Measurements from ENCODE around the gene UFD1.

UFD1 gene

DNA sequence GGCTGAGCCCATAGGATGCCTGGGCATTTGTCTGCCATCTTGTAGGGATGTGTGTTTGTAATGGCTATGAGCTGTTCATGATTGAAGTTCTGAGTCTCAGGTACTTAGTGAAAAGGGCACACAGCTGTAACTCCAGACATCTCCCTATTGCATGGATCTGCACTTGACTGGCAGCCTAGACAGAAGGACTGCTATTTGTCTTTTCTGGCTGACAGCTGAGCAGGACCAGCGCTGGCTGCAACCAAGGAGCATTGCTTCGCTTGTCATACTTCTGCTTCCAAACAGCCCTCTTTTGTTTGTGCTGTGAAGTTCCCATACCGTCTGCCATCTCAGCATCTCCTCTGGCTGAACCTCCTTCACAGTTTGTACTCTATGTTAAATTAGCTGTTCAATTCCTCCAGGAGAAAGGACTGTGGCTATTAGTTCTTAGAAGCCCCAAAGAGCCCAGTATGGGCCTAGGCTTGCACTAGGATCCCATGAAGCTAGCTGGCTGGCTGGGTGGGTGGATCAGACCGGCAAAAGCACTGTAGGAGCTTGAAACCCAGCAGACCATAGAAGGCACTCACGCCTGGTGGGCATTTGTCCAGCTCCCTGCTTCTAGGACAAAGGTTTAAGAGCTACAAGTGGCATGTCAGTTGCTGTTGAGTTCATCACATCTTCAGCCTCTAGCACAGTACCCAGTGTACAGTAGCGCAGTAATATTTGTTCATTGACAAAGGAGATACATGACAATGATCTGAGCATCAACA is 67.9 kb downstream of the UFD1 start:
- no peak for ATAC-seq (ENCODE audit: low read depth)
- Mint-ChIP-seq H3K9me3 (no peaks in the 10 kb centered on the region), H3K36me3 (peaks cover 11% of the 10 kb centered on the region), H3K4me3 (no peak overlapping the region), H3K4me1 (peaks cover 19% of the 10 kb centered on the region), H3K27ac (no peak overlapping the region), H3K27me3 (no peaks in the 10 kb centered on the region)
- no peak for DNase-seq (ENCODE audit: low spot score in 2 of 2)

DNA sequence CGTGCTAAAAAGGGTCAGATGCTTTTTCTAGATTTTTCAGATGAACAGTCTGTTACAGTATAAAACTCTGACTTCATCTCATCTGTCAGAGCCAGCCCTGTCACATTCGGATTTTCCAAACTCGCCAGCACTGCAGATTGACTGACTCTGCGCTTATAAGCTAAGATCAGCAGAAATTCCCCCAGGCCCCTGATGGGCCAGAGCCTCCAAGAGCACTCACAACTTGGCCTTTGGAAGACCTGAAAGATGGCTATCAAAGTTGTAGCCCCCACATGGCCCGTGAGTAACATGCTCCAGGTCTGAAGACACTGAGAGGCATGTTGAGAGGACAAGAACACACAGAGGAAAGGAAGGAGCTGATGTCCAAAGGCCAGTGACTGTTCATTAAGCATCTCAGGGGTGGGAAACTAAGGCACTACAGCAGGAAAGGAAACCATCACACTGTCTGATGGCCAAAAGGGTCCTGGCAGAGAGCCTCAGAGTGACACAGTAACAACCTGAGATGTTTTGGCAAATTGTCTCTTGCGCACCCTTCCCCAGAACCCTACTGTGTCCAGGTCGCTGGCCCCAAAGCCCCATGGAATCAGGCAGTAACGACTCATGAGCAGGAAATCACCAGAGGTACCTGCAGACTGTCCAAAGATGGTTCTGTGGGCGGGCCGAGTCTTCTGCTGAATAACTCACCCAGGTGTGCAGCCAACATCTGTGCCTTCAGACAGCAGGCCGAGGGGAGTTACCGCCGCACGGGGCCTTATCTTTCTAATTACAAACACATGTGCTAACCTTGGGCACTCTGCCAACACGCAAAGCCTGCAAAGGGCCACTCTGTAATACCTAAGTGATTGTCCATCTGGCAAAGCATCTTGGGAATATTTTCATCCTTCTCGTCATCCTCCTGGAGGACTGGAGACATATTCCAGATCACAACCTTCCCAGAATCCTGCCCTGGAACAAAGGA is 71.1 kb downstream of the UFD1 start:
- Mint-ChIP-seq H3K4me3 (no peak overlapping the region), H3K27ac (no peak overlapping the region), H3K36me3 (peaks cover 16% of the 10 kb centered on the region), H3K27me3 (no peaks in the 10 kb centered on the region), H3K4me1 (peaks cover 20% of the 10 kb centered on the region), H3K9me3 (no peaks in the 10 kb centered on the region)
- DNase-seq (ENCODE audit: low spot score in 2 of 2), result no peak
- ATAC-seq (ENCODE audit: low read depth), result no peak

DNA sequence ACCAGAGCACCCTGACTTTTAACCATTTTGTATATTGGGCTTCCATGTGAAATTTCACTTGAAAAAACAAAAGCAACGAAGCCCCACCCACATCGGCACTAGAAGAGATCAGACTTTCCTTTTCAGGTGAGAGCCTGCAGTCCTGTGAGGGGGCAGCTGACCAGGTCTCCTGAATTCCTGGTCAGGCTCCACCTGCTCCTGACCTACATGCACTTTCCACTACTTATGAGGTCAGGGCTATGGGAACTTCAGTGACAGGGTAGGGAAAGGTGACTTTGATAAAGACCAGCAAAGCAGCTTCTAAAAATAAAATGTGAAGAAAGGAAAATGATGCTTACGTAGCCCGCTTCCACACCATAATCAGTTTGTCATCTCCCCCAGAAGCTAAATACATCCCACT is 72.1 kb downstream of the UFD1 start:
- Mint-ChIP-seq H3K4me3 (no peak overlapping the region), H3K4me1 (peaks cover 13% of the 10 kb centered on the region), H3K36me3 (peaks cover 19% of the 10 kb centered on the region), H3K27ac (no peak overlapping the region), H3K9me3 (no peaks in the 10 kb centered on the region), H3K27me3 (no peaks in the 10 kb centered on the region)
- DNase-seq (ENCODE audit: low spot score in 2 of 2) (no peak), ATAC-seq (ENCODE audit: low read depth) (no peak)

DNA sequence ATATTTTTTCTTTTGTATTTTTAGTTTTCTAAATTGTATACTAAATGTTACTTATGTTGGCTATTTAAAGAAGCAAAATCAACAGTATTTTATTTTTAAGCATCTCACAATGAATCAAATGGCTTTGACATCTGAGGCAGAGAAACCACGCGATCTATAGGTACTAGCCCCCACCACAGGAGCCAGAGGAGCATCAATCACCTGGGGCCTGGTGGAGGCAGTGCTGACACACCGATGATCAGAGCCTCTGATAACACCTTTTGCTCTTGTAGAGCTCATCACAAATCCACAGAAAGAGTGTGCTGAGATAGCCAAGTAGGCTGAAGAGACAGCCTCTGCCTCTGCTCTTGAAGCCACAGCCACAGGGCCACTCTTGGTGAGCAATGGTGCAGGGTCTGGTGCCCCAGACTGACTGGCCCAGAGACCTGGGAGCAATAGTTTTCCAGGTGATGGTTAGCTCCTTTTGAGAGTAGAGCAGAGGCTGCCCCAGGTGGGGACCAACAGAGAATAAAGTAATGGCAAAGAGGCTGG is 72.6 kb downstream of the UFD1 start:
- no peak for DNase-seq (ENCODE audit: low spot score in 2 of 2)

DNA sequence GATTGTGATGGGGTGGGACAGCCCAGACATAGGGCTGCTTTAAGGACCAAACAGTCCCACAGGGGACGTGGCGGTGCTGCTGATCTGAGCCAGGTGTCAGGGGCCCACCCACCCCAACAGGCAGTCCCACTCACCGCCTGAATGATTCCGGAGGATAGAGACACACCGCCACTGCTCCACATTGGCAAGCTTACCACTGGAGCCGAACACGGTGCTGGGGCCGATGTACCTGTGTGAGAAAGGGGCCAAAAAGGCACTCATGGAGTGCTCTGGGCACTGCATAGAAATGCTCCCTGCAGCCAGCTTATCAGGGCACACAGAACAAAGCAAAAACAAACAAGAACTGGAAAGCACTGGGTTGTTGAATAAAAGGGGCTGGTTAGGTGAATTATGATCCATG is 73.3 kb downstream of the UFD1 start:
- H3K4me3 Mint-ChIP-seq, result no peak overlapping the region
- H3K9me3 Mint-ChIP-seq, result no peaks in the 10 kb centered on the region
- DNase-seq (ENCODE audit: low spot score in 2 of 2) (no peak), ATAC-seq (ENCODE audit: low read depth) (no peak)
- H3K27me3 Mint-ChIP-seq, result no peaks in the 10 kb centered on the region
- H3K4me1 Mint-ChIP-seq, result peaks cover 11% of the 10 kb centered on the region
- no peak overlapping the region for H3K27ac Mint-ChIP-seq
- H3K36me3 Mint-ChIP-seq, result peaks cover 28% of the 10 kb centered on the region

More for the DNA sequence above, 72.6 kb downstream of the UFD1 start:
- Mint-ChIP-seq H3K4me3 (no peak overlapping the region), H3K4me1 (peaks cover 11% of the 10 kb centered on the region), H3K36me3 (peaks cover 21% of the 10 kb centered on the region), H3K27me3 (no peaks in the 10 kb centered on the region), H3K27ac (no peak overlapping the region), H3K9me3 (no peaks in the 10 kb centered on the region)
- no peak for ATAC-seq (ENCODE audit: low read depth)

DNA sequence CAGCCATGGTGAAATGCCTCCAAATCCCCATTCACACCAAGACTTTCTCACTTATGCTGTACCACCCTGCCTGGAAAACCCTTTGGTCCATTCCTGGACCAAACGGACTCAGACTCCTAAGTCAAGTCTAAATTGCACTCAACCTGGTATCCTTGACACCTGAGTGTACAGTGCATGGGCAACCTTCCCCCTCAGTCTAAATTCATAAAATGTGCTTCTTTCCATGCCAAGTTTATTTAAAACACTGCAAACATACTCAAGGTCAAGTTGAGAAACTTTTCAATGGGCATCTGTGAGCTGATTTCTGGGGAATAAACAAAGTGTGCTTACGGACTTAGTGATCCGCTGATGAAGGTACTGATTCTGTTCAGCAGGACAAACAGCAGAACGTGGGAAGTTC is 73.9 kb downstream of the UFD1 start:
- Mint-ChIP-seq H3K27me3 (no peaks in the 10 kb centered on the region), H3K36me3 (peaks cover 31% of the 10 kb centered on the region), H3K4me1 (peaks cover 11% of the 10 kb centered on the region), H3K27ac (no peak overlapping the region), H3K9me3 (no peaks in the 10 kb centered on the region), H3K4me3 (no peak overlapping the region)
- ATAC-seq (ENCODE audit: low read depth) (no peak), DNase-seq (ENCODE audit: low spot score in 2 of 2) (no peak)

DNA sequence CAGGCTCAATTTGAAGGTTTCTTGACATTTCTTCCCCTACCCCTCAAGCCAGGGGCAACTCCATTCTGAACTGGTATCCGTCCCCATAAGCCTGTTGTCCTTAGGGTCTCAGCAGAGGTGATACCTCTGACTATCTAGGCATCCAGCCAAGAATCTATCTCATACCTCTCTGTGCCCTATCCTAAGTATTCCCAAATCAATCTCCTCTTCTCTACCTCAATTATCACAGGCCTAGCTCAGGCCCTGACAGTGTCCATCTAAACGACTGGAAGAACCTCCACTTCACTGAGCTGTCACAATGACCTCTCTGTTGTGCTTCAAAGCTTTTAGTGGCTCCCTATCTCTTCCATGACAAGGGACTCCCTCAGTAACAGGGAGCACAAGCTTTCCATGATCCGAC is 74.3 kb downstream of the UFD1 start:
- Mint-ChIP-seq H3K4me1 (peaks cover 11% of the 10 kb centered on the region), H3K36me3 (peaks cover 33% of the 10 kb centered on the region), H3K4me3 (no peak overlapping the region), H3K27me3 (no peaks in the 10 kb centered on the region), H3K27ac (no peak overlapping the region), H3K9me3 (no peaks in the 10 kb centered on the region)
- DNase-seq (ENCODE audit: low spot score in 2 of 2) (no peak), ATAC-seq (ENCODE audit: low read depth) (no peak)

DNA sequence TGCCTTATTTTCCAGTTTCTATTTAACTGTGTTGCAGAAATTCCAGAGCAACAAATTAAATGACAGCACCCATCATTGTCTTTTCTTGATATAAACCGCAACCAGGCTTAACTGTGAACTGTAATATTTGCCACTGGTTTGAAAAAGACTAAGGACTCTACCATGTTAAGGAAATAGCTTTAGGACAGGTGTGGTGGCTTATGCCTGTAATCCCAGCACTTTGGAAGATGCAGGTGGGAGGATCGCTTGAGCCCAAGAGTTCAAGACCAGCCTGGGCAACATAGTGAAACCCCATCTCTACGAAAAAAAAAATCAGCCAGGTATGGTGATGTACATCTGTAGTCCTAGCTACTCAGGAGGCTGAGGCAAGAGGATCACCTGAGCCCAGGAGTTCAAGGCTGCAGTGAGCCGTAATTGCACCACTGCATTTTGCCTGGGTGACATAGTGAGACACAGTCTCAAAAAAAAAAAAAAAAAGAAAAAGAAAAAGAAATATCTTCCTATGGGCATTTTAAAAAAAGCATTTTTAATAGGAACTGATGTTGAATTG is 76.3 kb downstream of the UFD1 start:
- Mint-ChIP-seq H3K27me3 (no peaks in the 10 kb centered on the region), H3K9me3 (no peaks in the 10 kb centered on the region), H3K4me3 (no peak overlapping the region), H3K27ac (no peak overlapping the region), H3K36me3 (peaks cover 38% of the 10 kb centered on the region), H3K4me1 (peaks cover 11% of the 10 kb centered on the region)
- DNase-seq (ENCODE audit: low spot score in 2 of 2) (no peak), ATAC-seq (ENCODE audit: low read depth) (no peak)

DNA sequence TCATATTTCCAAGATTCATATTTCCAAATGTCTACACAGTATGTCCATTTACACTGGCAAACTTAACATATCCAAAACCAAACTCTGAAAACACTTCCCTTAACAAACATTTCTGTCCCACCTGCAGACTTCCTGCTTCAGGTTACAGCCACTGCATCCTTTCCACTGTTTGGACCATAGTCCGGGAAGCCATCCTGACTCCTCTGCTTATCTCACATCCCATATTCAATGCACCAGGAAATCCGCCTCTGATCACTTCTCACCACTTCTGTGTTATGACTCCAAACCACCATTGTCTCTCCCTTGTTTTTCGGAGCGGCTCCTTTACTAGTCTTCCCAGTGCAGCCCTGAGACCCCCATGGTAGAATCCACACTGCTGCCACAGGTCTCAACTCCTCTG is 77.5 kb downstream of the UFD1 start:
- H3K27ac Mint-ChIP-seq, result peak overlapping the region; percentile 26

DNA sequence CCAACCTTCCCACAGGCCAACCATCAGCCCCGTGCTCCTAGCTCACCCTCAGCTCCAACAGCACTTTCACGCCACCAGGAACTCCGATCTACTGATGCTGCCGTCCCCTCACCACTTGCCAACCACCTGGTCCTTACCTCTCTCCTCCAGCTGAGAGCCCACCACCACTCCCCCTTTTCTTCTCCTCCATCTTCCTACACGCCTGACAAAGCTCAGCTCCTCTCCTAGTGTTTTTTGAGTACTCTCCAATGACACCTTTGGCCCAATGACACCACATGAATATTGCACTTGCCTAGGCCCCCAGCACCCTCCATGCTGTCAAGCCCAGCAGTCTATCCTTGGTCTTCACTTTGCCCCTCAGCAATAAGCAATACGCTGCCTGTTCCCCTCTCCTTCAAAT is 78.1 kb downstream of the UFD1 start:
- H3K36me3 Mint-ChIP-seq, result peaks cover 39% of the 10 kb centered on the region
- H3K27ac Mint-ChIP-seq, result peak overlapping the region; percentile 26
- no peak for ATAC-seq (ENCODE audit: low read depth)
- no peak for DNase-seq (ENCODE audit: low spot score in 2 of 2)
- no peaks in the 10 kb centered on the region for H3K27me3 Mint-ChIP-seq
- H3K4me1 Mint-ChIP-seq, result peaks cover 11% of the 10 kb centered on the region
- no peak overlapping the region for H3K4me3 Mint-ChIP-seq
- no peaks in the 10 kb centered on the region for H3K9me3 Mint-ChIP-seq

More for the DNA sequence above, 77.5 kb downstream of the UFD1 start:
- H3K4me3 Mint-ChIP-seq, result no peak overlapping the region
- DNase-seq (ENCODE audit: low spot score in 2 of 2) (no peak), ATAC-seq (ENCODE audit: low read depth) (no peak)
- H3K4me1 Mint-ChIP-seq, result peaks cover 11% of the 10 kb centered on the region
- H3K27me3 Mint-ChIP-seq, result no peaks in the 10 kb centered on the region
- H3K9me3 Mint-ChIP-seq, result no peaks in the 10 kb centered on the region
- peaks cover 40% of the 10 kb centered on the region for H3K36me3 Mint-ChIP-seq

Measured in memory B cell (primary cell).